NCI-H1092 treated with DMSO at 0.1 percent for 48 hours (cell line): ENCODE data around the gene DUSP14.
"Not testable (repeated sequence)": the region's sequence is repeated elsewhere in the genome, so short reads cannot be mapped to it uniquely, and the experiment has no call there.

Source experiments
- DNase-seq: peaks from one replicate; lab custom pipeline; 2025; lab: John Stamatoyannopoulos, UW

DUSP14 gene

GRCh38 chr17:37489197-37490001 is at the start of gene DUSP14:
Gene DUSP14 (plus strand): TSS chr17:37489891. CDS start chr17:37512273, 22,382 bp downstream.
- peak; percentile 76 for DNase-seq

- no peak for DNase-seq
These were observed 49.3 kb upstream of the DUSP14 start for GRCh38 chr17:37440424-37440823.

GRCh38 chr17:37441369-37442014 is 48.2 kb upstream of the DUSP14 start:
- DNase-seq = not testable (repeated sequence)

GRCh38 chr17:37446027-37446426 is 43.7 kb upstream of the DUSP14 start:
- no peak for DNase-seq

GRCh38 chr17:37447641-37448040 is 42.0 kb upstream of the DUSP14 start:
- DNase-seq = no peak

GRCh38 chr17:37450112-37450511 is 39.6 kb upstream of the DUSP14 start:
- no peak for DNase-seq

GRCh38 chr17:37457801-37458200 is 31.9 kb upstream of the DUSP14 start:
- not testable (repeated sequence) for DNase-seq

GRCh38 chr17:37458805-37459204 is 30.9 kb upstream of the DUSP14 start:
- no peak for DNase-seq

GRCh38 chr17:37461668-37462067 is 28.0 kb upstream of the DUSP14 start:
- no peak for DNase-seq

- no peak for DNase-seq
These were observed 27.2 kb upstream of the DUSP14 start for GRCh38 chr17:37462492-37462891.

- DNase-seq = no peak
These were observed 26.7 kb upstream of the DUSP14 start for GRCh38 chr17:37463039-37463438.

GRCh38 chr17:37465069-37465616 is 24.5 kb upstream of the DUSP14 start:
- no peak for DNase-seq

- no peak for DNase-seq
These were observed 23.2 kb upstream of the DUSP14 start for GRCh38 chr17:37466471-37466870.

GRCh38 chr17:37470181-37470580 is 19.5 kb upstream of the DUSP14 start:
- no peak for DNase-seq

GRCh38 chr17:37475731-37476420 is 13.8 kb upstream of the DUSP14 start:
- no peak for DNase-seq

- DNase-seq = no peak
These were observed 13.1 kb upstream of the DUSP14 start for GRCh38 chr17:37476431-37477120.

- no peak for DNase-seq
These were observed 11.5 kb upstream of the DUSP14 start for GRCh38 chr17:37478187-37478586.

- no peak for DNase-seq
These were observed 10.7 kb upstream of the DUSP14 start for GRCh38 chr17:37479025-37479424.

GRCh38 chr17:37480427-37480826 is 9.3 kb upstream of the DUSP14 start:
- no peak for DNase-seq

- no peak for DNase-seq
These were observed 8.6 kb upstream of the DUSP14 start for GRCh38 chr17:37481001-37481665.

- no peak for DNase-seq
These were observed 6.2 kb upstream of the DUSP14 start for GRCh38 chr17:37483311-37484039.
